Peyer's patch (tissue), 4 donors: ENCODE data around the gene DNAJB9.

Experiments used
- CTCF ChIP-seq, 6 experiments: fragments of 450-650 bp in 4 of 6; fragments of 200-600 bp in 2 of 6; sonication (generic) in 1 of 6; IDR thresholded peaks; one replicate each; pipeline ENCODE4 v1.5.1; 2017 to 2019; ENCODE audit warnings: antibody characterized with exemption in 6 of 6, mild to moderate bottlenecking in 3 of 6, moderate library complexity in 1 of 6
- POLR2A ChIP-seq, 2 donors: fragments of 450-650 bp; IDR thresholded peaks; one replicate each; pipeline ENCODE4 v1.5.1; 2017; ENCODE audit warnings: antibody characterized with exemption in 2 of 2, mild to moderate bottlenecking in 2 of 2, moderate library complexity in 2 of 2

GRCh38 chr7:108528183-108528712 lies 41.4 kb upstream of the DNAJB9 start:
- TF ChIP-seq POLR2A (IDR thresholded peaks at IDR 0.05) (no peak), CTCF (IDR thresholded peaks at IDR 0.05) (no peak)
